Lung microvascular endothelial cell (primary cell): ENCODE data around the gene PRR20G. TPM values are rescaled to one million over a fixed set of nuclear protein-coding genes. Genes with fewer than 3 reads are reported as not detected.

Experiments used
- DNase-seq, 2 donors: peaks; one replicate each; pipeline versions ENCODE4 v3.0.0 to v3.0.0-alpha.2; 2010; ENCODE audit warnings: low read depth in 2 of 2
- total RNA-seq: library from RNA; depleted of rRNA; stranded (reverse); fragments of >200 nt; gene quantifications from 2 replicates; pipeline ENCODE4 v1.2.1, GENCODE V29; 2014

Gene PRR20G
- total RNA-seq, 1 donor from 2014 or later = not detected

GRCh38 chr3:127263586-127264231 is 24.1 kb downstream of the PRR20G start:
- DNase-seq = no peak

DNA sequence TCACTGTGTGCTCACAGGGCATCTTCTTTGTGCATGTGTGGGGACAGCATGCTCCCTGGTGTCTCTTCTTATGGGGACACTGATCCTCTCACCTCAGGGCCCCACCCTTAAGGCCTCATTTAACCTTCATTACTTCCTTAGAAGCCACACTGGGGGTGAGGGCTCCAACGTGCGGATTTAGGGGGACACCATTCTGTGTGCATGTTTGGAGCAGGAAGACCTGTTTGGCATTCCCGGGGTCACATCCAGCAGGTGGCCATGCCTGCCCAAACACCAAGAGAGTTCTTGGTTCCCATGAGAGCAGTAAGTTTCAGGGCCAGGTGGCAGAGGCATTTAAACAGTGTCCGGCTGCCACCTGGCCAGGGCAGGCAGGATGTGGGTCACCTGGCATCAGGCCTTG is 24.8 kb downstream of the PRR20G start:
- no peak for DNase-seq

- no peak for DNase-seq
Observed at GRCh38 chr3:127262533-127262932, 25.3 kb downstream of the PRR20G start.

DNA sequence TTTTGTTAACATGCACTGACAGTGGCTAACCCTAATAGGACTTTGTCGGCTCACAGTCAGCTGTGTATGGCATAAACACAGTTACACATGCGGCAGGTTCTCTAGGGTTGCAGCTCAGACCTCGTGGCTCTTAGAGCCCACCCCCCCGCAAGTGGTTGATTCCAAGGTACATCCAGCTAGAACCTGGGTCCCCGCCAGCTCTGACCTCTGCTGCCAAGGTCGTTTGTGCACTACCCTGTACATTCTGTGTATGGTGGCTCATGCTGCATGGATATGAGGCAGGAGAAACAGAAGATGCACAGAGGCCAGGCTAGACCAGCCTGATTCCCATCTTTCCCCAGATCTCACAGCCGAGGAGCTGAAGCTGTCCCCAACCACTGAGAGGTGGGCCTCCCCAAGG is 25.9 kb downstream of the PRR20G start:
- no peak for DNase-seq

- no peak for DNase-seq
Observed at GRCh38 chr3:127260826-127261555, 26.9 kb downstream of the PRR20G start.

DNA sequence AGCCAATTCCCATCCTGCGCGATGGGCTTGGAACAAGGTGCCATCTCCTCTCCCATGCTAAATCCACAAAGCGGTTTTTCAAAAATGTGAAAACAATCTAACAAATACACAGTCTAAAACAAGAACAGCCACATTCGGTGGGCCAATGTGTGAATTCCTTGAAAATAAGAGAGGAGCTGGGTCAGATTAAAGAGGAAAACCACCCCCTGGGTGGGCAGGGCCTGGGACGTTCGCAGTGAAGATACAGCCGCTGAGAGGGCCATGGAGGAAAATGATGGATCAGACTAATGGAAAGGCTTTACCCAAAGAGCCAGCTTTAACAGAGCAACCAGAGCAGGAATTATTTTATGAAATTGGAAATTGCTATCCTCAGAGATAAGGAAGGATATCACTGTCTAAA is 27.4 kb downstream of the PRR20G start:
- no peak for DNase-seq

- DNase-seq = no peak
Observed at GRCh38 chr3:127259882-127260281, 28.0 kb downstream of the PRR20G start.

- no peak for DNase-seq
Observed at GRCh38 chr3:127258733-127259132, 29.1 kb downstream of the PRR20G start.

GRCh38 chr3:127257351-127257750 is 30.5 kb downstream of the PRR20G start:
- no peak for DNase-seq

DNA sequence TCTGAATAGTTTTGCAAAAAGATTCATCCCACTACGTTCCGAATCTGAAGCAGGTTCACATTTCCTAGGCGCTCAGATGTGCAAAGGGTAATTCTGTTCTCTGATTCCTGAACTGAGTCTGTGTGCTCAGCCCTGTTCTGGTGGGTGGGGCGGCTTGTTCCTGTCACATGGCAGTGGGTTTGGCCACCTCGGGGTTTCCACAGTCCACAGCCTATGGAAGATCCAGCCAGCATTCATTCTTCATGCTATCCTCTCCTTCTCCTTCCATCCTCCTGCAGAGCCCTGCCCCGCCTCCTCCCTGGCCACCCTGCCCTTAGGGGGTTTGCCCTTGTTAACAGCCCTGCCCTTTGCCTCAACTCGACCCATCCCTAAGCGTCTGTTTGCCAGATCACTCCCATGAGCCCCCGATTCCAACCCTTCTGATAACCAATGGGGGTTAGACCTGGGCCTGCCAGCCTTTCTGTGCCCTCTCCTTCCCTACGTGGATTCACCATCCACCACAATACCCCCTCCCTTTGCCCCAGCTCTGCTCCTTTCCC is 31.0 kb downstream of the PRR20G start:
- no peak for DNase-seq

DNA sequence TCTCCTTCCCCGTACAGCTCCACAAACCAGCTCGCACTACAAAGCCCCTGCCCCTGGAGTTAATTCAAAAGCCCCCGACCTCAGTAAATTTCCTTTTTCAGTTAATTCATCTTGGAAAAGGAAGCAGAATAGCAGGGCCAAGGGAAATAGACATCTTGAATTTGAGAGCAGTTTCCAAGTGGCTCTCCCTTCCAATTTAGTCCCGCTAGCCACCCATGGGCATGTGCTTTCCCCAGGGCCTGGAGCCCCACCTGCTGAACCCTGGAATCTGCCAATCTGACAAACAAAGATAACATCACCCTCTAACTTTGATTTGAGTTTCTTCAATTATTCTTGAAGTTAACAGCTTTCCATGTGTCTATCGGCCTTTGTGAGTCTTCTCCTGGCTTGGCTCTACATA is 31.7 kb downstream of the PRR20G start:
- DNase-seq = no peak

DNA sequence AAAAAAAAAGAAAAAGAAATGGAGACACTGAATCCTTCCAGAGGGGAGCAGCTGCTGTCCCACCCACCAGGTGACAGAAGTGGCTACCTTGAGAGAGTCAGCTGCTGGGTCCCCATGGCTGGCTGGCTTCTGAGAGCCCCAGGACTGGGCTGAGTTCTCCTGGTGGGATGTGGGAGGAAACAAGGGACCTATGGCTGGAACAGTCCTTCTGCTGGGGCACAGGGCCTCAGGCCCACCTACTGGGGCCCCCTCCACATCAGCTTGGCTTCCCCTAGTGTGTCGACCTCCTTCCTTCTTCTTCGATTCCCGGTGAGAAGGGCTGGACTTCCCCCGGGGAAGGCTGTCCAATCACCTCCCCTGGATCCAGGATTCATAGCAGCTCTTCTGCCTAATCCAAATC is 32.3 kb downstream of the PRR20G start:
- no peak for DNase-seq

- peak; percentile 12 to 45 for DNase-seq
Observed at GRCh38 chr3:127254730-127255129, 33.1 kb downstream of the PRR20G start.

DNA sequence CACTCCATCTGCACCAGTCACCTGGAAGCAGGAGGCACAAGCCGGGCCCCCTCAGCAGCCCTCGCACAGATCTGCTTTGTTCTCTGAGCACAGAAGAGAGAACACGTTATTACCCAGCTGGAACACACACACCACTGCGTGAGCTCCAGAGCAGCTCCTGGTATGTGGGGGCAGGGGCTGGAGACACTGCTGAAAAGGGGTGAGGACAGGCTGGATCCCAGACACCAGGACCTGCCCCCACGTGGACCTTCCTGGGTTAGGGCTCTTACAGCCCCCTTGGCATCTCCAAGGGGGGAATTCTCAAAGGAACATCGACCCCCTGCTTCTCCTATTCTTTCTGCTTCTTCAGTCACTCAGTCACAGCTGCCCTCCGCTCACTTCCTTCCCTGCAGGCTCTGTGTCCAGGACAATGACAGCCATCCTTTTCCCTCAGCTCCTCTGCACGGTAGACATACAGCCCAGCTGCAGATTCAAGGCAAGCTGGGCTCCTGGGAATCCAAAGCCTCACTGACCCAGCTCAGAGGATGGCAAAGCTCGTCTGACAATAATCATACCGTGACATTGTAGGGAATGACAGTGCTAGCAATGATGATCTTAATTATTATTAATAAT is 33.7 kb downstream of the PRR20G start:
- no peak for DNase-seq

- DNase-seq = no peak
Observed at GRCh38 chr3:127253491-127253890, 34.4 kb downstream of the PRR20G start.

DNA sequence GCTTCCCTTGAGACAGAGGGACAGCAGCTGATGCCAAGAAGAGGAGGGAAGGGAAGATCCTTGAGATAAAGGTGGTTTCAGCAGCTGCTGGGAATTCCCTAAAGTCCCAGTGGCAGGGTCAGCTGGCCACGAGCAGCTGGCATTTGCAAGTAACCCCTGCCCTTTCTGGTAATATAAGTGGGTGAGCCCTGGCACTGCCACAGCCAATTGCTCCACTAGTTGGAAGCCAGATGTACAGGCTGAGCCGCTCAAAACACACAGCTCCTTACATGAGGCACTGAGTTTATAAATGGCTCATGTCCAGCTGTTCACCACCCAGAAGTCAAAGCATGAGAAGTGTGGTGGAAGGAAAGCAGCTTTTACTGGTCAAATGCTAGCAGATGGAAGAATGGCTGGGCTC is 35.4 kb downstream of the PRR20G start:
- DNase-seq = no peak

- DNase-seq = no peak
Observed at GRCh38 chr3:127250032-127250431, 37.8 kb downstream of the PRR20G start.

- no peak for DNase-seq
Observed at GRCh38 chr3:127247292-127247691, 40.6 kb downstream of the PRR20G start.

DNA sequence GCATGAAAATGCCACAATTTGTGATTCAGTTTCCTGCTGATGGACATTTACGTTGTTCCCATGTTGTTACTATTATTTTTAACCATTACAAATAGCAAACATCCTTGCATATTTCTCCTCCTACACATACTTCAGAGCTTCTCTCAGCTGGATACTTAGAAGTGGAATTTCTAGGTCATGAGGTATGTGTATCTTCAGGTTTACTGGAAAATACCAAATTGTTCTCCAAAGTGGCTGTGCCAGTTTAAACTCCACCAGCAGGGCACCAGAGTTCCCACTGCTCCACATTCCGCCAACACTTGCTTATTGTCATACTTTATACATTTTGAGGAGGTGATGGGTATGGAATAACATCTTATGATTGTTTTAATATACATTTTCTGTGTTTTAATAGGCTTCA is 49.2 kb downstream of the PRR20G start:
- no peak for DNase-seq

- DNase-seq = no peak
Observed at GRCh38 chr3:127237835-127238234, 50.0 kb downstream of the PRR20G start.

- no peak for DNase-seq
Observed at GRCh38 chr3:127235706-127236105, 52.1 kb downstream of the PRR20G start.

DNA sequence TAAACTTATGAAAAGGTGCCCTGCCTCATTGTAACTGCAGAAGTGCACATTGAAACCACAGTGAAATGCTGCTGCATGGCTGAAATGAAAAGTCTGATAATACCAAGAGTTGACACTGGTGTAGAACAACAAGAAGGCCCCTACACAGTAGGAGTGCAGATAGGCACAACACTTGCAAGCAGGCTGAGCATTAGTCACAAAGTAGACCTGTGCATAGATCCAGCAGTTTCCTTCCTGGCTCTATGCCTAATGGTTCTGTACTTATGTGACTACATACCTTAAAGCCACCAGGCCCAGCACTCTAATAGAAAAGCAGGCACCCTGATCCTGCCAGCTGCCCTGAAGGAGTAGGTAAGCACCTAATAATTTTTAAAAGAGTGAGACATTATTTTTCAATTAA is 53.1 kb downstream of the PRR20G start:
- DNase-seq = no peak
